Transverse colon (tissue), 4 donors: Measurements from ENCODE around the gene UVRAG. TPM values are rescaled to one million over a fixed set of nuclear protein-coding genes. Genes with fewer than 3 reads are reported as not detected.

Source experiments
- DNase-seq: peaks from one replicate; pipeline ENCODE4 v3.0.0-alpha.2; 2019
- H3K27ac ChIP-seq, 4 donors: fragments of 200-600 bp; sonication (generic); 2 replicates each; pipeline ENCODE4 v1.5.1; 2016 to 2018; ENCODE audit warnings: inconsistent platforms in 4 of 4
- H3K27me3 ChIP-seq: fragments of 200-600 bp; sonication (generic); 2 replicates; pipeline ENCODE4 v1.5.1; 2017; ENCODE audit warnings: inconsistent platforms
- H3K36me3 ChIP-seq, 4 donors: fragments of 200-600 bp; sonication (generic); 2 replicates each; pipeline ENCODE4 v1.5.1; 2017 to 2019; ENCODE audit warnings: inconsistent platforms in 4 of 4
- H3K4me1 ChIP-seq, 4 donors: fragments of 200-600 bp; sonication (generic); 2 replicates each; pipeline ENCODE4 v1.5.1; 2017 to 2020; ENCODE audit warnings: inconsistent platforms in 4 of 4
- H3K4me3 ChIP-seq, 4 donors: fragments of 200-600 bp; sonication (generic); 1 replicate in 1 of 4; 2 replicates in 3 of 4; pipeline versions ENCODE4 v1.5.1 to v1.6.1; 2017 to 2019; ENCODE audit warnings: inconsistent platforms in 4 of 4
- H3K9me3 ChIP-seq, 2 donors: fragments of 200-600 bp; sonication (generic); 2 replicates each; pipeline ENCODE4 v1.5.1; 2017 to 2019; ENCODE audit warnings: inconsistent platforms in 2 of 2
- EP300 ChIP-seq: sonication (generic); formaldehyde crosslinking; IDR thresholded peaks from one replicate; pipeline ENCODE4 v1.6.1; 2017; ENCODE audit warnings: antibody characterized with exemption, low read depth
- POLR2A ChIP-seq: fragments of 450-650 bp; IDR thresholded peaks from one replicate; pipeline ENCODE4 v1.6.1; 2016; ENCODE audit warnings: antibody characterized with exemption, mild to moderate bottlenecking, moderate library complexity
- POLR2AphosphoS5 ChIP-seq, 3 donors: sonication (generic); formaldehyde crosslinking; IDR thresholded peaks; one replicate each; pipeline ENCODE4 v1.6.1; 2016; ENCODE audit warnings: antibody characterized with exemption in 3 of 3
- WGBS, 2 donors: methylation state at CpG; one replicate each; pipeline ENCODE4 v1.1.5; 2018; ENCODE audit warnings: low coverage in 1 of 2; 5-methylcytosine and 5-hydroxymethylcytosine counted together
- in situ Hi-C, 4 donors: fragments of 200-750 bp; cut with MboI; loops; one replicate each; pipeline versions ENCODE4 v1.15.0 to v1.15.1; 2017; ENCODE audit warnings: low sequenced_read_pairs in 3 of 4, low pct_ligation_motif_present in 1 of 4, low pct_unique_long_range_greater_than_20kb in 1 of 4
- intact Hi-C: fragments of 100-400 bp; cut with DNase I; formaldehyde crosslinking; loops from one replicate; pipeline ENCODE4 v1.15.1; 2023; ENCODE audit warnings: low total_unique reads
- total RNA-seq, 4 donors: library from RNA; depleted of rRNA; stranded (reverse); fragments of >200 nt; gene quantifications; one replicate each; pipeline ENCODE4 v1.1.0, GENCODE V29; 2016
- TF ChIP-seq, protein P1 (sequence below), 5 experiments: fragments of 200-600 bp in 3 of 5; fragments of 450-650 bp in 2 of 5; sonication (generic) in 3 of 5; IDR thresholded peaks; 1 replicate in 2 of 5; 2 replicates in 3 of 5; pipeline ENCODE4 v1.5.1; 2016 to 2017; ENCODE audit warnings: antibody characterized with exemption in 5 of 5, inconsistent platforms in 3 of 5, mild to moderate bottlenecking in 2 of 5, moderate library complexity in 1 of 5

Gene UVRAG
- total RNA-seq, 4 donors from 2014 or later: 12.7 to 34.6 (median 19.3) TPM

- intact Hi-C loops (loop anchor here (5.0 kb wide), 1 partner anchor 365 kb away; no protein-coding TSS in a partner anchor), in situ Hi-C loops (no loop called here)
- Histone ChIP-seq H3K36me3 (no peaks in the 10 kb centered on the region), H3K27me3 (no peaks in the 10 kb centered on the region), H3K4me3 (no peak overlapping the region), H3K9me3 (no peaks in the 10 kb centered on the region), H3K4me1 (no peaks in the 10 kb centered on the region), H3K27ac (no peak overlapping the region)
- WGBS, 2 donors: 84% methylated on average over 8 of the region's 8 CpGs; no CpG with 5 or more reads in 1 of the 2 donors
- no peak for TF ChIP-seq POLR2A
- no peak for TF ChIP-seq EP300
- no peak for TF ChIP-seq POLR2AphosphoS5 (IDR thresholded peaks at IDR 0.05)
- TF ChIP-seq, protein P1, sequence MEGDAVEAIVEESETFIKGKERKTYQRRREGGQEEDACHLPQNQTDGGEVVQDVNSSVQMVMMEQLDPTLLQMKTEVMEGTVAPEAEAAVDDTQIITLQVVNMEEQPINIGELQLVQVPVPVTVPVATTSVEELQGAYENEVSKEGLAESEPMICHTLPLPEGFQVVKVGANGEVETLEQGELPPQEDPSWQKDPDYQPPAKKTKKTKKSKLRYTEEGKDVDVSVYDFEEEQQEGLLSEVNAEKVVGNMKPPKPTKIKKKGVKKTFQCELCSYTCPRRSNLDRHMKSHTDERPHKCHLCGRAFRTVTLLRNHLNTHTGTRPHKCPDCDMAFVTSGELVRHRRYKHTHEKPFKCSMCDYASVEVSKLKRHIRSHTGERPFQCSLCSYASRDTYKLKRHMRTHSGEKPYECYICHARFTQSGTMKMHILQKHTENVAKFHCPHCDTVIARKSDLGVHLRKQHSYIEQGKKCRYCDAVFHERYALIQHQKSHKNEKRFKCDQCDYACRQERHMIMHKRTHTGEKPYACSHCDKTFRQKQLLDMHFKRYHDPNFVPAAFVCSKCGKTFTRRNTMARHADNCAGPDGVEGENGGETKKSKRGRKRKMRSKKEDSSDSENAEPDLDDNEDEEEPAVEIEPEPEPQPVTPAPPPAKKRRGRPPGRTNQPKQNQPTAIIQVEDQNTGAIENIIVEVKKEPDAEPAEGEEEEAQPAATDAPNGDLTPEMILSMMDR (IDR thresholded peaks at IDR 0.05): no peak
- no peak for DNase-seq
Measured at GRCh38 chr11:75797116-75797515, 17.9 kb upstream of the UVRAG start.

DNA sequence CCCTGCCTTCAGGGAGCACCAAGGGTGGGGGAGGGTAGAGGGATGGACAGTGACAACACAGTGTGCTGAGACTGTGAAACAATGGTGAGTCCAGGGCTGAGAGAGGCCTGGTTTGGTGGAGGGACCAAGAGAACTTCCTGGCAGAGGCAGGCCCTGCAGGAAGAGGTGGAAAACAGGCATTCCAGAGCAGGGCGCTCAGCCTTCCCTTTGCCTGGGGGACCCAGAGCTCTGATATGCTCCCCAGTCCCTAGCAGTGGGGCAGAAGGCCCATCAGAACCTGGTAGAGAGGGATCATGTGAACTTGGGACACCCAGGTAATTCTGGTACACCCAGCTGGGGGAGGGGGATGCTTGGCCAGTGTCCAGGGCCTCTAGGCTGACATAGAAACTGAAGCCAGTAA is 17.2 kb upstream of the UVRAG start:
- DNase-seq: no peak
- intact Hi-C loops: loop anchor here (5.0 kb wide), 1 partner anchor 365 kb away; no protein-coding TSS in a partner anchor
- in situ Hi-C loops: no loop called here

GRCh38 chr11:75800136-75800675 is 14.8 kb upstream of the UVRAG start:
- 95% methylated on average over 8 of the region's 8 CpGs; no CpG with 5 or more reads in 1 of the 2 donors for WGBS, 2 donors
- intact Hi-C loops (loop anchor here (5.0 kb wide), 1 partner anchor 67 kb away; no protein-coding TSS in a partner anchor), in situ Hi-C loops (loop anchor here in 2 of 4 donors (10.0 kb wide), 1 partner anchor 65 kb away; no protein-coding TSS in a partner anchor)

More for the DNA sequence above, 17.2 kb upstream of the UVRAG start:
- no peak overlapping the region for H3K4me3 ChIP-seq
- H3K27me3 ChIP-seq: no peaks in the 10 kb centered on the region
- no peaks in the 10 kb centered on the region for H3K4me1 ChIP-seq
- no peaks in the 10 kb centered on the region for H3K9me3 ChIP-seq
- TF ChIP-seq POLR2AphosphoS5 (IDR thresholded peaks at IDR 0.05) (no peak), EP300 (no peak), POLR2A (no peak)
- TF ChIP-seq, protein P1 (IDR thresholded peaks at IDR 0.05): no peak
- no peak overlapping the region for H3K27ac ChIP-seq
- H3K36me3 ChIP-seq: no peaks in the 10 kb centered on the region
- 100% methylated on average over 1 of the region's 1 CpG; no CpG with 5 or more reads in 1 of the 2 donors for WGBS, 2 donors

GRCh38 chr11:75800728-75801361 is 14.2 kb upstream of the UVRAG start:
- no peak overlapping the region for H3K27ac ChIP-seq
- intact Hi-C loops (loop anchor here (5.0 kb wide), 1 partner anchor 66 kb away; no protein-coding TSS in a partner anchor), in situ Hi-C loops (loop anchor here in 2 of 4 donors (10.0 kb wide), 1 partner anchor 64 kb away; no protein-coding TSS in a partner anchor)
- H3K27me3 ChIP-seq: no peaks in the 10 kb centered on the region
- 62 to 80% methylated on average over 1 to 6 of the region's 6 CpGs for WGBS, 2 donors
- H3K36me3 ChIP-seq: no peaks in the 10 kb centered on the region
- H3K4me1 ChIP-seq: no peaks in the 10 kb centered on the region
- DNase-seq: no peak
- H3K4me3 ChIP-seq: no peak overlapping the region
- TF ChIP-seq, protein P1 (IDR thresholded peaks at IDR 0.05): no peak
- no peak for TF ChIP-seq POLR2A
- TF ChIP-seq EP300: no peak
- TF ChIP-seq POLR2AphosphoS5 (IDR thresholded peaks at IDR 0.05): no peak
- H3K9me3 ChIP-seq: no peaks in the 10 kb centered on the region

More at GRCh38 chr11:75800136-75800675, 14.8 kb upstream of the UVRAG start:
- no peak overlapping the region for H3K27ac ChIP-seq
- no peak overlapping the region for H3K4me3 ChIP-seq
- no peak for DNase-seq
- H3K27me3 ChIP-seq: no peaks in the 10 kb centered on the region
- no peaks in the 10 kb centered on the region for H3K36me3 ChIP-seq
- H3K4me1 ChIP-seq: no peaks in the 10 kb centered on the region
- TF ChIP-seq EP300: no peak
- TF ChIP-seq, protein P1 (IDR thresholded peaks at IDR 0.05): no peak
- no peak for TF ChIP-seq POLR2AphosphoS5 (IDR thresholded peaks at IDR 0.05)
- no peak for TF ChIP-seq POLR2A
- H3K9me3 ChIP-seq: no peaks in the 10 kb centered on the region
